Adrenal gland (tissue), 5 donors: Measurements from ENCODE around the gene C11orf42.

Source experiments
- CTCF ChIP-seq, 6 experiments: fragments of 450-650 bp in 4 of 6; fragments of 200-600 bp in 2 of 6; sonication (generic) in 1 of 6; IDR thresholded peaks; 1 replicate in 5 of 6; 2 replicates in 1 of 6; pipeline versions ENCODE4 v1.5.1 to v1.8.0; 2016 to 2021; ENCODE audit warnings: antibody characterized with exemption in 6 of 6, mild to moderate bottlenecking in 2 of 6, moderate library complexity in 1 of 6
- POLR2A ChIP-seq, 2 donors: fragments of 450-650 bp; IDR thresholded peaks; one replicate each; pipeline ENCODE4 v1.6.1; 2017; ENCODE audit warnings: antibody characterized with exemption in 2 of 2, mild to moderate bottlenecking in 2 of 2, moderate library complexity in 1 of 2
- donor health status: DM: no; HTN: no; CAD: no.

- no peak for TF ChIP-seq CTCF (IDR thresholded peaks at IDR 0.05)
- no peak for TF ChIP-seq POLR2A (IDR thresholded peaks at IDR 0.05)
These were observed 36.0 kb downstream of the C11orf42 start for GRCh38 chr11:6241316-6241715.
